HepG2 (cell line): Measurements from ENCODE around the gene CKMT2. TPM values are rescaled to one million over a fixed set of nuclear protein-coding genes. Genes with fewer than 3 reads are reported as not detected.
A peak's percentile ranks its signal among the peaks of the same experiment; 100 is the strongest.

ENCODE experiments used
- FOXM1 ChIP-seq: sonication (generic); formaldehyde crosslinking; IDR thresholded peaks from 2 replicates; pipeline ENCODE4 v1.5.0; 2020; ENCODE audit warnings: missing genetic modification reagents
- GTF3A ChIP-seq: sonication (generic); formaldehyde crosslinking; conservative IDR thresholded peaks from 2 replicates; pipeline ENCODE4 v1.4.0; 2020; ENCODE audit warnings: mild to moderate bottlenecking, missing genetic modification reagents
- KAT7 ChIP-seq: IDR thresholded peaks from 2 replicates; pipeline ENCODE4 v1.6.1; 2018; ENCODE audit warnings: borderline replicate concordance, missing compliant biosample characterization
- MED8 ChIP-seq: sonication (generic); formaldehyde crosslinking; IDR thresholded peaks from 2 replicates; pipeline ENCODE4 v1.8.1; 2023; ENCODE audit warnings: mild to moderate bottlenecking, missing genetic modification reagents; ENCODE audit not compliant: insufficient replicate concordance
- MIXL1 ChIP-seq: IDR thresholded peaks from 2 replicates; pipeline ENCODE4 v1.6.1; 2016
- MYNN ChIP-seq: sonication (generic); formaldehyde crosslinking; IDR thresholded peaks from 2 replicates; pipeline ENCODE4 v1.4.0; 2020; ENCODE audit warnings: mild to moderate bottlenecking, low read depth, missing genetic modification reagents
- NPAS2 ChIP-seq: sonication (generic); formaldehyde crosslinking; IDR thresholded peaks from 2 replicates; pipeline ENCODE4 v1.8.0; 2022; ENCODE audit warnings: mild to moderate bottlenecking, missing genetic modification reagents, borderline replicate concordance
- PAF1 ChIP-seq: IDR thresholded peaks from 2 replicates; pipeline ENCODE4 v1.6.1; 2016; ENCODE audit warnings: missing genetic modification reagents, missing compliant biosample characterization
- POLR2G ChIP-seq: fragments of 200-400 bp; formaldehyde crosslinking; IDR thresholded peaks from 2 replicates; pipeline ENCODE4 v1.6.1; 2018; ENCODE audit warnings: mild to moderate bottlenecking, low read depth, low read length, moderate library complexity
- SAP130 ChIP-seq: IDR thresholded peaks from 2 replicates; pipeline ENCODE4 v1.6.1; 2016; ENCODE audit warnings: low read depth
- SMARCC2 ChIP-seq: fragments of 450-650 bp; IDR thresholded peaks from 2 replicates; pipeline ENCODE4 v1.6.1; 2017; ENCODE audit warnings: antibody characterized with exemption, mild to moderate bottlenecking
- SRSF1 ChIP-seq: fragments of 200-400 bp; formaldehyde crosslinking; optimal IDR thresholded peaks from 2 replicates; pipeline ENCODE3; 2017; ENCODE audit warnings: mild to moderate bottlenecking, low read depth, low read length, moderate library complexity
- ZBED4 ChIP-seq: sonication (generic); formaldehyde crosslinking; IDR thresholded peaks from 2 replicates; pipeline ENCODE4 v1.4.0; 2020; ENCODE audit warnings: missing genetic modification reagents, borderline replicate concordance
- ZBTB38 ChIP-seq: sonication (generic); formaldehyde crosslinking; IDR thresholded peaks from 2 replicates; pipeline ENCODE4 v1.5.1; 2020; ENCODE audit warnings: mild to moderate bottlenecking, missing genetic modification reagents
- ZNF24 ChIP-seq: fragments of 450-650 bp; IDR thresholded peaks from 2 replicates; pipeline ENCODE4 v1.6.1; 2017; ENCODE audit warnings: antibody characterized with exemption, mild to moderate bottlenecking
- ZNF547 ChIP-seq: sonication (generic); formaldehyde crosslinking; IDR thresholded peaks from 2 replicates; pipeline ENCODE4 v1.5.1; 2020; ENCODE audit warnings: mild to moderate bottlenecking, missing genetic modification reagents
- ZNF709 ChIP-seq: sonication (generic); formaldehyde crosslinking; IDR thresholded peaks from 2 replicates; pipeline ENCODE4 v1.5.0; 2020; ENCODE audit warnings: mild to moderate bottlenecking, missing genetic modification reagents
- ZNF710 ChIP-seq: sonication (generic); formaldehyde crosslinking; IDR thresholded peaks from 2 replicates; pipeline ENCODE4 v1.5.0; 2020; ENCODE audit warnings: mild to moderate bottlenecking, missing genetic modification reagents, borderline replicate concordance
- ZSCAN20 ChIP-seq: sonication (generic); formaldehyde crosslinking; IDR thresholded peaks from 2 replicates; pipeline ENCODE4 v1.4.0; 2020; ENCODE audit warnings: missing genetic modification reagents, mild to moderate bottlenecking, borderline replicate concordance
- polyA plus RNA-seq, 8 experiments: library from polyadenylated mRNA; depleted of rRNA in 3 of 8; stranded (reverse) in 7 of 8; unstranded in 1 of 8; fragments of >200 nt; fragmentation: Illumina TruSeq in 4 of 8; extraction: Trizol in 4 of 8; gene quantifications; 2 replicates each; pipeline versions ENCODE4 v1.2.1 to v1.2.3, GENCODE V29; 2011 to 2016; ENCODE audit warnings: low read depth in 4 of 8, missing spikeins in 1 of 8, mixed read lengths in 1 of 8; ENCODE audit not compliant: insufficient read depth in 1 of 8
- total RNA-seq, 5 experiments: library from RNA; depleted of rRNA; stranded (reverse); fragments of >200 nt; fragmentation: Illumina TruSeq; extraction: Trizol; gene quantifications; 2 replicates each; pipeline ENCODE4 v1.2.3, GENCODE V29; 2016; ENCODE audit warnings: low read depth in 1 of 5
- TF ChIP-seq, protein P1 (sequence below): sonication (generic); formaldehyde crosslinking; conservative IDR thresholded peaks from 2 replicates; pipeline ENCODE4 v1.4.0; 2020; ENCODE audit warnings: missing genetic modification reagents
- TF ChIP-seq, protein P2 (sequence below), 2 experiments: sonication (generic) in 1 of 2; formaldehyde crosslinking in 1 of 2; IDR thresholded peaks; 2 replicates each; pipeline versions ENCODE4 v1.4.0 to v1.6.1; 2018 to 2020; ENCODE audit warnings: missing genetic modification reagents in 2 of 2, borderline replicate concordance in 1 of 2, low read depth in 1 of 2, mild to moderate bottlenecking in 1 of 2, missing biosample characterization in 1 of 2

The CKMT2 gene
- total and polyA plus RNA-seq, 2 of the 13 experiments (the other 11 are each of a cell fraction or from before 2014, with no cell fraction given): 1.2 to 8.8 TPM

- TF ChIP-seq POLR2G (peak; percentile 41; the same call in 1 of the 2 replicates), KAT7 (CRISPR knock-in tag) (no peak), NPAS2 (CRISPR knock-in tag) (no peak), ZBED4 (CRISPR knock-in tag) (no peak), ZSCAN20 (CRISPR knock-in tag) (no peak), SMARCC2 (no peak), ZNF24 (no peak), ZBTB38 (CRISPR knock-in tag) (no peak), PAF1 (0 out of 2 replicates have a peak, but pooled peaks have one; percentile 30), ZNF547 (0 out of 2 replicates have a peak, but pooled peaks have one; percentile 64), SRSF1 (no peak), MIXL1 (CRISPR knock-in tag) (no peak), ZNF709 (CRISPR knock-in tag) (no peak), FOXM1 (CRISPR knock-in tag) (no peak), MYNN (CRISPR knock-in tag) (no peak), ZNF710 (CRISPR knock-in tag) (peak; percentile 37; the same call in 1 of the 2 replicates), SAP130 (peak; percentile 46; the same call in 1 of the 2 replicates), MED8 (CRISPR knock-in tag) (no peak), GTF3A (CRISPR knock-in tag) (no peak)
- TF ChIP-seq, protein P1, sequence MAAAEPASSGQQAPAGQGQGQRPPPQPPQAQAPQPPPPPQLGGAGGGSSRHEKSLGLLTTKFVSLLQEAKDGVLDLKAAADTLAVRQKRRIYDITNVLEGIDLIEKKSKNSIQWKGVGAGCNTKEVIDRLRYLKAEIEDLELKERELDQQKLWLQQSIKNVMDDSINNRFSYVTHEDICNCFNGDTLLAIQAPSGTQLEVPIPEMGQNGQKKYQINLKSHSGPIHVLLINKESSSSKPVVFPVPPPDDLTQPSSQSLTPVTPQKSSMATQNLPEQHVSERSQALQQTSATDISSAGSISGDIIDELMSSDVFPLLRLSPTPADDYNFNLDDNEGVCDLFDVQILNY: no peak
- TF ChIP-seq, protein P2, sequence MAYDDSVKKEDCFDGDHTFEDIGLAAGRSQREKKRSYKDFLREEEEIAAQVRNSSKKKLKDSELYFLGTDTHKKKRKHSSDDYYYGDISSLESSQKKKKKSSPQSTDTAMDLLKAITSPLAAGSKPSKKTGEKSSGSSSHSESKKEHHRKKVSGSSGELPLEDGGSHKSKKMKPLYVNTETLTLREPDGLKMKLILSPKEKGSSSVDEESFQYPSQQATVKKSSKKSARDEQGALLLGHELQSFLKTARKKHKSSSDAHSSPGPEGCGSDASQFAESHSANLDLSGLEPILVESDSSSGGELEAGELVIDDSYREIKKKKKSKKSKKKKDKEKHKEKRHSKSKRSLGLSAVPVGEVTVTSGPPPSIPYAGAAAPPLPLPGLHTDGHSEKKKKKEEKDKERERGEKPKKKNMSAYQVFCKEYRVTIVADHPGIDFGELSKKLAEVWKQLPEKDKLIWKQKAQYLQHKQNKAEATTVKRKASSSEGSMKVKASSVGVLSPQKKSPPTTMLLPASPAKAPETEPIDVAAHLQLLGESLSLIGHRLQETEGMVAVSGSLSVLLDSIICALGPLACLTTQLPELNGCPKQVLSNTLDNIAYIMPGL (CRISPR knock-in tag; IDR thresholded peaks at IDR 0.05; ENCODE audit: borderline replicate concordance in 1 of 2, low read depth in 1 of 2): no peak
These were observed at the start of gene CKMT2 (continued) for GRCh38 chr5:81233080-81233634.
